K562 (cell line): Measurements from ENCODE around the gene FTH1. TPM values are rescaled to one million over a fixed set of nuclear protein-coding genes. Genes with fewer than 3 reads are reported as not detected.
A peak's percentile ranks its signal among the peaks of the same experiment; 100 is the strongest.

Experiments
- DPF2 ChIP-seq: fragments of 450-650 bp; IDR thresholded peaks from 2 replicates; pipeline ENCODE4 v1.6.1; 2016
- LCOR ChIP-seq: sonication (generic); formaldehyde crosslinking; IDR thresholded peaks from 2 replicates; pipeline ENCODE4 v1.8.0; 2022; ENCODE audit warnings: mild to moderate bottlenecking, missing genetic modification reagents
- NELFE ChIP-seq: IDR thresholded peaks from 2 replicates; pipeline ENCODE4 v1.6.1; 2011; ENCODE audit warnings: mild to moderate bottlenecking; ENCODE audit not compliant: insufficient read depth, insufficient read length
- SMARCE1 ChIP-seq: fragments of 450-650 bp; IDR thresholded peaks from 2 replicates; pipeline ENCODE4 v1.7.1; 2016; ENCODE audit warnings: mild to moderate bottlenecking
- TCF15 ChIP-seq: fragments of 250-450 bp; sonication (Bioruptor Pico); IDR thresholded peaks from 2 replicates; pipeline ENCODE4 v1.8.0; 2022; ENCODE audit warnings: moderate library complexity, mild to moderate bottlenecking, inconsistent platforms
- ZBTB40 ChIP-seq, 2 experiments: fragments of 450-650 bp in 1 of 2; sonication (generic) in 1 of 2; formaldehyde crosslinking in 1 of 2; IDR thresholded peaks; 2 replicates each; pipeline versions ENCODE4 v1.7.1 to v1.9.0; 2016 to 2022; ENCODE audit warnings: inconsistent platforms in 1 of 2, mild to moderate bottlenecking in 1 of 2, missing genetic modification reagents in 1 of 2
- ZNF224 ChIP-seq: sonication (generic); formaldehyde crosslinking; IDR thresholded peaks from 2 replicates; pipeline ENCODE4 v1.8.0; 2022; ENCODE audit warnings: mild to moderate bottlenecking, missing genetic modification reagents
- ZNF23 ChIP-seq: fragments of 250-450 bp; sonication (Bioruptor Pico); IDR thresholded peaks from 2 replicates; pipeline ENCODE4 v1.4.0; 2020; ENCODE audit warnings: mild to moderate bottlenecking
- ZNF407 ChIP-seq: fragments of 450-650 bp; IDR thresholded peaks from 2 replicates; pipeline ENCODE4 v1.6.1; 2016; ENCODE audit warnings: low read depth
- polyA plus RNA-seq, 8 experiments: library from polyadenylated mRNA; depleted of rRNA in 4 of 8; stranded (reverse) in 5 of 8; unstranded in 3 of 8; fragments of >200 nt; fragmentation: Nextera tagmentation in 2 of 8; fragmentation: Illumina TruSeq in 1 of 8; extraction: Ambion mirVana in 2 of 8; extraction: Trizol in 1 of 8; gene quantifications; 2 replicates each; pipeline versions ENCODE4 v1.2.1 to v1.2.3, GENCODE V29; 2011 to 2014; ENCODE audit warnings: inconsistent platforms in 1 of 8, missing spikeins in 1 of 8
- total RNA-seq, 7 experiments: library from RNA; depleted of rRNA in 6 of 7; stranded (reverse); fragments of >200 nt in 6 of 7; fragmentation: Illumina TruSeq in 2 of 7; extraction: Trizol in 2 of 7; gene quantifications; 2 replicates each; pipeline versions ENCODE4 v1.2.1 to v1.2.3, GENCODE V29; 2011 to 2021; ENCODE audit warnings: low replicate concordance in 1 of 7

Gene FTH1
- total and polyA plus RNA-seq, 9 of the 15 experiments (the other 6 are each of a cell fraction or from before 2014, with no cell fraction given), result 370 to 3,146 (median 802) TPM

GRCh38 chr11:61950035-61950547 lies 17.3 kb downstream of the FTH1 start, which contains the start of gene BEST1 (continued):
- TF ChIP-seq ZNF407 (no peak), NELFE (no peak), LCOR (CRISPR knock-in tag) (no peak), SMARCE1 (0 out of 2 replicates have a peak, but pooled peaks have one; percentile 6), ZNF224 (CRISPR knock-in tag) (no peak), DPF2 (no peak), TCF15 (CRISPR knock-in tag) (peak; percentile 86), ZNF23 (no peak), ZBTB40 (IDR thresholded peaks at IDR 0.05) (0 out of 2 replicates have a peak, but pooled peaks have one; percentile 30), ZBTB40 (CRISPR knock-in tag; IDR thresholded peaks at IDR 0.05) (no peak)
